HEK293T (cell line): ENCODE measurements around the gene OLFM1.
"Not testable (repeated sequence)": the region's sequence is repeated elsewhere in the genome, so short reads cannot be mapped to it uniquely, and the experiment has no call there.

Experiments used
- CTCF ChIA-PET: fragments of 350-600 bp; formaldehyde crosslinking; extraction: SDS; loops from one replicate; lab custom pipeline; 2021; ENCODE audit warnings: antibody characterized with exemption, inconsistent platforms; lab: Yijun Ruan, JAX
- POLR2A ChIA-PET: fragments of 350-600 bp; formaldehyde crosslinking; extraction: SDS; loops from one replicate; lab custom pipeline; 2020; ENCODE audit warnings: antibody characterized with exemption, inconsistent platforms; lab: Yijun Ruan, JAX
- DNase-seq: peaks from one replicate; pipeline ENCODE4 v3.0.0; 2012; ENCODE audit warnings: mixed read lengths; ENCODE audit errors: extremely low spot score
- ARNT ChIP-seq: fragments of 450-650 bp; IDR thresholded peaks from 2 replicates; pipeline ENCODE4 v1.6.1; 2017; ENCODE audit warnings: mild to moderate bottlenecking
- BHLHE40 ChIP-seq: fragments of 450-650 bp; IDR thresholded peaks from 2 replicates; pipeline ENCODE4 v1.6.1; 2016; ENCODE audit warnings: mild to moderate bottlenecking, moderate library complexity, borderline replicate concordance
- CTBP1 ChIP-seq: fragments of 450-650 bp; IDR thresholded peaks from 2 replicates; pipeline ENCODE4 v1.6.1; 2016; ENCODE audit warnings: borderline replicate concordance
- ELF4 ChIP-seq: fragments of 450-650 bp; IDR thresholded peaks from 2 replicates; pipeline ENCODE4 v1.6.1; 2017; ENCODE audit warnings: antibody characterized with exemption
- FOXA1 ChIP-seq: fragments of 450-650 bp; IDR thresholded peaks from 2 replicates; pipeline ENCODE4 v1.6.1; 2016; ENCODE audit warnings: mild to moderate bottlenecking
- FOXK2 ChIP-seq: fragments of 450-650 bp; IDR thresholded peaks from 2 replicates; pipeline ENCODE4 v1.6.1; 2016; ENCODE audit warnings: mild to moderate bottlenecking
- FOXM1 ChIP-seq: fragments of 450-650 bp; IDR thresholded peaks from 2 replicates; pipeline ENCODE4 v1.6.1; 2017; ENCODE audit warnings: mild to moderate bottlenecking, borderline replicate concordance
- HDGF ChIP-seq: fragments of 450-650 bp; IDR thresholded peaks from 2 replicates; pipeline ENCODE4 v1.6.1; 2017; ENCODE audit warnings: antibody characterized with exemption, borderline replicate concordance
- L3MBTL2 ChIP-seq: fragments of 450-650 bp; conservative IDR thresholded peaks from 2 replicates; pipeline ENCODE4 v1.6.1; 2016; ENCODE audit warnings: mild to moderate bottlenecking
- LEF1 ChIP-seq: fragments of 450-650 bp; IDR thresholded peaks from 2 replicates; pipeline ENCODE4 v1.6.1; 2017; ENCODE audit warnings: mild to moderate bottlenecking, borderline replicate concordance
- NFRKB ChIP-seq: fragments of 450-650 bp; IDR thresholded peaks from 2 replicates; pipeline ENCODE4 v1.6.1; 2016; ENCODE audit warnings: mild to moderate bottlenecking, moderate library complexity
- PKNOX1 ChIP-seq: fragments of 450-650 bp; IDR thresholded peaks from 2 replicates; pipeline ENCODE4 v1.6.1; 2016
- SP1 ChIP-seq: fragments of 450-650 bp; IDR thresholded peaks from 2 replicates; pipeline ENCODE4 v1.6.1; 2017
- SUZ12 ChIP-seq: fragments of 450-650 bp; IDR thresholded peaks from 2 replicates; pipeline ENCODE4 v1.6.1; 2016; ENCODE audit warnings: mild to moderate bottlenecking
- TARDBP ChIP-seq: fragments of 450-650 bp; IDR thresholded peaks from 2 replicates; pipeline ENCODE4 v1.6.1; 2016
- ZNF384 ChIP-seq: fragments of 450-650 bp; IDR thresholded peaks from 2 replicates; pipeline ENCODE4 v1.6.1; 2016

Gene OLFM1

GRCh38 chr9:135110416-135110815 is 22.9 kb downstream of the OLFM1 start:
- ChIA-PET POLR2A (no interaction called here), CTCF (no interaction called here)
- DNase-seq, result no peak
- TF ChIP-seq ARNT, result no peak

GRCh38 chr9:135111600-135111999 is 24.1 kb downstream of the OLFM1 start:
- POLR2A ChIA-PET, CTCF ChIA-PET, DNase-seq: not testable (repeated sequence)

GRCh38 chr9:135116371-135116770 is 28.9 kb downstream of the OLFM1 start:
- TF ChIP-seq CTBP1 (no peak), FOXM1 (no peak), NFRKB (no peak), ELF4 (no peak), PKNOX1 (no peak), ZNF384 (no peak), BHLHE40 (no peak), LEF1 (no peak), FOXK2 (no peak), TARDBP (no peak), SP1 (no peak), L3MBTL2 (no peak), ARNT (no peak), SUZ12 (no peak), HDGF (no peak), FOXA1 (no peak)
- POLR2A ChIA-PET, result no interaction called here
- DNase-seq, result no peak
- CTCF ChIA-PET, result no interaction called here

- DNase-seq, result no peak
- ChIA-PET CTCF (no interaction called here), POLR2A (no interaction called here)
- TF ChIP-seq ELF4 (no peak), FOXK2 (no peak)
Observed at GRCh38 chr9:135116881-135117280, 29.4 kb downstream of the OLFM1 start.

GRCh38 chr9:135117281-135117680 is 29.8 kb downstream of the OLFM1 start:
- ChIA-PET POLR2A (no interaction called here), CTCF (no interaction called here)
- no peak for DNase-seq
- no peak for TF ChIP-seq FOXM1
- TF ChIP-seq NFRKB, result no peak
- TF ChIP-seq ARNT, result no peak
- TF ChIP-seq ELF4, result no peak
- TF ChIP-seq L3MBTL2, result no peak
- no peak for TF ChIP-seq HDGF
- TF ChIP-seq CTBP1, result no peak
- no peak for TF ChIP-seq FOXA1
- TF ChIP-seq LEF1, result no peak
- no peak for TF ChIP-seq TARDBP
- TF ChIP-seq SUZ12, result no peak

GRCh38 chr9:135119496-135120064 is 32.1 kb downstream of the OLFM1 start:
- POLR2A ChIA-PET, result no interaction called here
- DNase-seq, result no peak
- CTCF ChIA-PET, result no interaction called here
- TF ChIP-seq LEF1 (no peak), CTBP1 (no peak), ARNT (no peak), HDGF (no peak), FOXA1 (no peak), FOXK2 (no peak), NFRKB (no peak), BHLHE40 (no peak), TARDBP (no peak)

- DNase-seq, result no peak
- TF ChIP-seq CTBP1, result no peak
- TF ChIP-seq NFRKB, result no peak
- no peak for TF ChIP-seq TARDBP
- no peak for TF ChIP-seq L3MBTL2
- TF ChIP-seq ELF4, result no peak
- no peak for TF ChIP-seq LEF1
- TF ChIP-seq BHLHE40, result no peak
- TF ChIP-seq ARNT, result no peak
- no peak for TF ChIP-seq ZNF384
- TF ChIP-seq SP1, result no peak
- TF ChIP-seq FOXA1, result no peak
- no peak for TF ChIP-seq FOXM1
- TF ChIP-seq HDGF, result no peak
- TF ChIP-seq PKNOX1, result no peak
- no peak for TF ChIP-seq FOXK2
- no peak for TF ChIP-seq SUZ12
- ChIA-PET POLR2A (no interaction called here), CTCF (no interaction called here)
Observed at GRCh38 chr9:135120249-135120648, 32.8 kb downstream of the OLFM1 start.
